ENCODE results near the gene NT5C.
"Not testable (repeated sequence)": the region's sequence is repeated elsewhere in the genome, so short reads cannot be mapped to it uniquely, and the experiment has no call there.

NT5C gene

GRCh38 chr17:75131278-75132017 lies at the start of gene NT5C:
TSS of gene NT5C (minus strand) at chr17:75131742. CDS start at chr17:75131707, 35 bp downstream.
- Histone ChIP-seq H2AFZ (ENCODE audit: low read depth, low read length) (peak within 1 kb of the TSS; percentile 78), H3K4me1 (ENCODE audit: insufficient read depth, low read length) (peaks cover 8% of the 10 kb centered on the region), H3K9me3 (ENCODE audit: low read length) (no peaks in the 10 kb centered on the region), H3K4me3 (ENCODE audit: low read length) (peak within 1 kb of the TSS; percentile 83), H3K27me3 (ENCODE audit: insufficient read depth, low read length) (no peaks in the 10 kb centered on the region), H3K36me3 (ENCODE audit: insufficient read depth, low read length) (peaks cover 34% of the 10 kb centered on the region)

- Histone ChIP-seq H3K36me3 (ENCODE audit: insufficient read depth, low read length) (peaks cover 31% of the 10 kb centered on the region), H3K27me3 (ENCODE audit: insufficient read depth, low read length) (no peaks in the 10 kb centered on the region), H3K4me3 (ENCODE audit: low read length) (peak overlapping the region; percentile 91), H3K4me1 (ENCODE audit: insufficient read depth, low read length) (peaks cover 13% of the 10 kb centered on the region), H2AFZ (ENCODE audit: low read depth, low read length) (no peak overlapping the region), H3K9me3 (ENCODE audit: low read length) (no peaks in the 10 kb centered on the region)
These were observed 49.6 kb upstream of the NT5C start for GRCh38 chr17:75181110-75181509.

GRCh38 chr17:75178453-75178852 lies 46.9 kb upstream of the NT5C start:
- Histone ChIP-seq H3K9me3 (ENCODE audit: low read length) (no peaks in the 10 kb centered on the region), H3K36me3 (ENCODE audit: insufficient read depth, low read length) (peaks cover 55% of the 10 kb centered on the region)

GRCh38 chr17:75176625-75177024 lies 45.1 kb upstream of the NT5C start:
- H3K9me3 ChIP-seq (ENCODE audit: low read length), result no peaks in the 10 kb centered on the region
- no peak overlapping the region for H3K4me3 ChIP-seq (ENCODE audit: low read length)
- peaks cover 13% of the 10 kb centered on the region for H3K4me1 ChIP-seq (ENCODE audit: insufficient read depth, low read length)
- no peaks in the 10 kb centered on the region for H3K27me3 ChIP-seq (ENCODE audit: insufficient read depth, low read length)
- H3K36me3 ChIP-seq (ENCODE audit: insufficient read depth, low read length), result peaks cover 71% of the 10 kb centered on the region
- H2AFZ ChIP-seq (ENCODE audit: low read depth, low read length), result no peak overlapping the region

More at GRCh38 chr17:75178453-75178852, 46.9 kb upstream of the NT5C start:
- Histone ChIP-seq H3K4me3 (ENCODE audit: low read length) (no peak overlapping the region), H3K4me1 (ENCODE audit: insufficient read depth, low read length) (peaks cover 13% of the 10 kb centered on the region), H3K27me3 (ENCODE audit: insufficient read depth, low read length) (no peaks in the 10 kb centered on the region), H2AFZ (ENCODE audit: low read depth, low read length) (no peak overlapping the region)

GRCh38 chr17:75174996-75175395 lies 43.5 kb upstream of the NT5C start:
- Histone ChIP-seq H2AFZ (ENCODE audit: low read depth, low read length) (no peak overlapping the region), H3K9me3 (ENCODE audit: low read length) (no peaks in the 10 kb centered on the region), H3K27me3 (ENCODE audit: insufficient read depth, low read length) (no peaks in the 10 kb centered on the region), H3K36me3 (ENCODE audit: insufficient read depth, low read length) (peaks cover 82% of the 10 kb centered on the region), H3K4me3 (ENCODE audit: low read length) (no peak overlapping the region), H3K4me1 (ENCODE audit: insufficient read depth, low read length) (peaks cover 3% of the 10 kb centered on the region)

- Histone ChIP-seq H2AFZ (ENCODE audit: low read depth, low read length) (no peak overlapping the region), H3K9me3 (ENCODE audit: low read length) (no peaks in the 10 kb centered on the region), H3K4me1 (ENCODE audit: insufficient read depth, low read length) (no peaks in the 10 kb centered on the region), H3K27me3 (ENCODE audit: insufficient read depth, low read length) (no peaks in the 10 kb centered on the region), H3K36me3 (ENCODE audit: insufficient read depth, low read length) (peaks cover 76% of the 10 kb centered on the region), H3K4me3 (ENCODE audit: low read length) (no peak overlapping the region)
These were observed 42.0 kb upstream of the NT5C start for GRCh38 chr17:75173526-75173925.

GRCh38 chr17:75168998-75169397 lies 37.5 kb upstream of the NT5C start:
- Histone ChIP-seq H2AFZ (ENCODE audit: low read depth, low read length) (no peak overlapping the region), H3K27me3 (ENCODE audit: insufficient read depth, low read length) (no peaks in the 10 kb centered on the region), H3K4me1 (ENCODE audit: insufficient read depth, low read length) (no peaks in the 10 kb centered on the region), H3K4me3 (ENCODE audit: low read length) (no peak overlapping the region), H3K9me3 (ENCODE audit: low read length) (peaks cover 2% of the 10 kb centered on the region), H3K36me3 (ENCODE audit: insufficient read depth, low read length) (peaks cover 67% of the 10 kb centered on the region)

GRCh38 chr17:75164606-75165005 lies 33.1 kb upstream of the NT5C start:
- H3K27me3 ChIP-seq (ENCODE audit: insufficient read depth, low read length); H2AFZ ChIP-seq (ENCODE audit: low read depth, low read length); H3K9me3 ChIP-seq (ENCODE audit: low read length); H3K4me3 ChIP-seq (ENCODE audit: low read length); H3K4me1 ChIP-seq (ENCODE audit: insufficient read depth, low read length): not testable (repeated sequence)
- peaks cover 50% of the 10 kb centered on the region for H3K36me3 ChIP-seq (ENCODE audit: insufficient read depth, low read length)

GRCh38 chr17:75163074-75163473 lies 31.5 kb upstream of the NT5C start:
- Histone ChIP-seq H3K4me3 (ENCODE audit: low read length) (no peak overlapping the region), H3K27me3 (ENCODE audit: insufficient read depth, low read length) (no peaks in the 10 kb centered on the region), H3K4me1 (ENCODE audit: insufficient read depth, low read length) (no peaks in the 10 kb centered on the region), H3K9me3 (ENCODE audit: low read length) (peaks cover 2% of the 10 kb centered on the region), H2AFZ (ENCODE audit: low read depth, low read length) (no peak overlapping the region), H3K36me3 (ENCODE audit: insufficient read depth, low read length) (peaks cover 54% of the 10 kb centered on the region)

- no peaks in the 10 kb centered on the region for H3K27me3 ChIP-seq (ENCODE audit: insufficient read depth, low read length)
- peaks cover 3% of the 10 kb centered on the region for H3K4me1 ChIP-seq (ENCODE audit: insufficient read depth, low read length)
- no peak overlapping the region for H2AFZ ChIP-seq (ENCODE audit: low read depth, low read length)
- H3K4me3 ChIP-seq (ENCODE audit: low read length), result no peak overlapping the region
- H3K36me3 ChIP-seq (ENCODE audit: insufficient read depth, low read length), result peaks cover 33% of the 10 kb centered on the region
- no peaks in the 10 kb centered on the region for H3K9me3 ChIP-seq (ENCODE audit: low read length)
These were observed 28.7 kb upstream of the NT5C start for GRCh38 chr17:75160211-75160610.

GRCh38 chr17:75159196-75160031 lies 27.9 kb upstream of the NT5C start:
- Histone ChIP-seq H2AFZ (ENCODE audit: low read depth, low read length) (no peak overlapping the region), H3K9me3 (ENCODE audit: low read length) (no peaks in the 10 kb centered on the region), H3K4me1 (ENCODE audit: insufficient read depth, low read length) (peaks cover 8% of the 10 kb centered on the region), H3K4me3 (ENCODE audit: low read length) (no peak overlapping the region), H3K36me3 (ENCODE audit: insufficient read depth, low read length) (peaks cover 31% of the 10 kb centered on the region), H3K27me3 (ENCODE audit: insufficient read depth, low read length) (no peaks in the 10 kb centered on the region)

GRCh38 chr17:75158480-75158879 lies 26.9 kb upstream of the NT5C start:
- not testable (repeated sequence) for H3K27me3 ChIP-seq (ENCODE audit: insufficient read depth, low read length); H3K4me3 ChIP-seq (ENCODE audit: low read length); H3K9me3 ChIP-seq (ENCODE audit: low read length); H3K4me1 ChIP-seq (ENCODE audit: insufficient read depth, low read length); H2AFZ ChIP-seq (ENCODE audit: low read depth, low read length)
- peaks cover 25% of the 10 kb centered on the region for H3K36me3 ChIP-seq (ENCODE audit: insufficient read depth, low read length)

- H3K36me3 ChIP-seq (ENCODE audit: insufficient read depth, low read length), result peaks cover 12% of the 10 kb centered on the region
- no peak overlapping the region for H3K4me3 ChIP-seq (ENCODE audit: low read length)
- H3K9me3 ChIP-seq (ENCODE audit: low read length), result no peaks in the 10 kb centered on the region
- peaks cover 12% of the 10 kb centered on the region for H3K4me1 ChIP-seq (ENCODE audit: insufficient read depth, low read length)
- H2AFZ ChIP-seq (ENCODE audit: low read depth, low read length), result no peak overlapping the region
- no peaks in the 10 kb centered on the region for H3K27me3 ChIP-seq (ENCODE audit: insufficient read depth, low read length)
These were observed 23.7 kb upstream of the NT5C start for GRCh38 chr17:75155191-75155601.
